Fibroblast of peridontal ligament (primary cell): ENCODE results near the gene ANAPC4.

Experiments used
- DNase-seq: peaks from one replicate; pipeline ENCODE4 v3.0.0-alpha.2; 2010; ENCODE audit errors: extremely low read depth

Gene ANAPC4

GRCh38 chr4:25378437-25378743 is 1.3 kb downstream of the ANAPC4 start:
- DNase-seq: no peak

DNA sequence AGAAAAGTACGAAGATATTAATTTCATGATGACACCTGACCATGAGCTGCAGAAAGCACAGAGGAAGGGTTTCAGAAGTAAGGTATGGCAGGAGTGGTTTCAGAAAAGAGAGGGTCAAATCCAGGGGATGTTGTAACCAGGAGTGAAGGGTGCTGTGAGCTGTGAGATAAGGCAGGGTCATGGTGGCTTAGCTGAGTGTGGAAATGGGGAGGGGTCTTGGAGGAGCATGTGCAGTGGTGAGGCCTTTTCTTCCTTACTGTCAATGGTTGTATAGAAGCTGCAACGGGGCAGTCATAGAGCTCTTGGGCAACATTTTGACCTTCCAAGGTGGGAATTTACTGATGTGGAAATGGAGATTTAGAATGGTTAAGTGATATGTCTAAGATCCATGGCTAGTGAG is 2.5 kb downstream of the ANAPC4 start:
- DNase-seq: no peak

DNA sequence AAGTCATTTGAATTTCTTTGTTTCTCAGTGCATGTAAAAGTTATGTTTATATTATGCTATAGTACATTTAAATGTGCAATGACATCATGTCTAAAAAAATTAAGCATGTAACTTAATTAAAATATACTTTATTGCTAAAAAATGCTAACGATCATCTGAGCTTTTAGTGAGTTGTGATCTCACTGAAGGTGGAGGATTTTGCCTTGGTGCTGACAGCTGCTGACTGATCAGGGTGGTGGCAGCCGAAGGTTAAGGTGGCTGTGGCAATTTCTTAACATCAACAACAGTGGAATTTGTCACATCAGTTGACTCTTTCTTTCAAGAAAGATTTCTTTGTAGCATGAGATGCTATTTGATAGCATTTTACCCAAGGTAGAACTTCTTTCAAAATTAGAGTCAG is 6.6 kb downstream of the ANAPC4 start:
- DNase-seq: no peak

DNA sequence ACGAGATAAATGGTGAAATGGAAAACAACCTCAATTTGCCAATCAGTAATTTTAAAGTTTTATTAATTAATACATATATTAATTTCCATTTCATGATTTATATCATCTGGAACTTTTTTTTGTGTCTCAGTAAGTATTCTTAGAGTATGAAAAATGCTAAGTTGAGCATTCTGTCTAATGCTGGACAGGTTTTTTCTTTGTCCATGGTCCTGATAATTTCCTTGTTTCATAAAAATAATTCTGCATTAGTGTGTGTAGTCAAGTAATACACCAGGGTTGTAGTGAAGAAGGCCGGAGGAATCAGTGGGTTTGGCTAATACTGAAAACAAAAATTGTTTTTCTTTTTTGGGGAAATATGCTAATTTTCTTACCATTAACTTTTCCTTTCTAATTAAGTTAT is 9.9 kb downstream of the ANAPC4 start:
- DNase-seq: no peak

DNA sequence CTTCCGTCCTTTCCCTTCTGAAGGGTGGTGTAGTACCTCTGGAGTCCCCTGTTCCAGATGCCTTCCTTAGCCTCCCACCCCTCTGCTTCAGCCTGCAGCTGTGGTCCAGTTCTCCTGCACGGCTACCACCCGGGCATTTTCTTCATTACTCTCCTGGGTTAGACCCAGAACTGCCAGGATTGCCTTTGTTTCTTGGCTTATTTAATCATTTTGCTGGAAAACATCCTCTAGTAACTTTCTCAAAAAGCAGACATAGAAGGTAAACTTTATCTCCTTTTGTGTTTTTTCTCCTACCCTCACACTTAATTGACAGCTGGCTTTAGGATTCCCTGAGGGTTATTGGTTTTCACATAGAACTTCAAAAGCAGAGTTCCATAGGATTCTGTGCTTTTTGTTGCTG is 20.2 kb downstream of the ANAPC4 start:
- DNase-seq: no peak

GRCh38 chr4:25399510-25399909 is 22.4 kb downstream of the ANAPC4 start:
- no peak for DNase-seq

DNA sequence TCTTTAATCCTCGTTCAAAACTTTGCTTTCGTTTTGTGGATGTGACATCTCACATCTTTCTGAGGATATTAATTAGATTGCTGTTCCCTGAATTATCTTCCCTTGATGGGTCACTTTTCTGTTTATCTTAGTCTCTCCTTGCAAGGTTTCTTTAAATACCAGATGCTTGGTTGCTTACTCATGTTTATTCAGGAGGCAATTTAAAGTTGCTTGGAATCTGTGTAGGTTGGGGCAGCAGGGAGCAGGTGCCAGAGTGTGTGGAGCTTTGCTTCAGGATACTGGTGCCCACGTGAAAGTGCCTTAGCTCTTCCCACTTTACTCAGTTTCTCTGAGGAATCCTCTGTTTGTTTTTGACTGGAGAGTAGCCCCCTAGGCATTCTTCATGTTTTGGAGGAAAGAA is 24.0 kb downstream of the ANAPC4 start:
- DNase-seq: no peak

GRCh38 chr4:25402521-25402920 is 25.5 kb downstream of the ANAPC4 start:
- DNase-seq: peak; percentile 68

DNA sequence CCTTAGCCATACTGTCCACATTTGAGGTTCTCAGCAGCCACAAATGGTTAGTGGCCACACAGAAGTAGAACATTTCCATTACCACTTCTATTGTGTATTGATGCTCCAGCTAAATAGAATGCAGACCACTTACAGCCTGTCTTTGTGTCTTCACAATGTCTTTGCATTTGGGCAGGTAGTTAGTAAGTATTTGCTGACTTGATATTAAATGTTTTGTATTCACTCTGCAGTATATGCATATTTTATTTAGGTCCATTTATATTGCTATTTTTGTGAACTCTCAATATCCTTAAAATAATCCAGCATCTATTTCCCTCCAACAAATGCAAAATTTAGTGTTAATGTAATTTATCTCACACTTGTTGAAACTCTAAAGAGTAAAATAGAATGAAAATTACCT is 26.6 kb downstream of the ANAPC4 start:
- no peak for DNase-seq

GRCh38 chr4:25405453-25405852 is 28.4 kb downstream of the ANAPC4 start:
- DNase-seq: no peak

GRCh38 chr4:25406081-25406692 is 29.1 kb downstream of the ANAPC4 start:
- DNase-seq: peak; percentile 85

DNA sequence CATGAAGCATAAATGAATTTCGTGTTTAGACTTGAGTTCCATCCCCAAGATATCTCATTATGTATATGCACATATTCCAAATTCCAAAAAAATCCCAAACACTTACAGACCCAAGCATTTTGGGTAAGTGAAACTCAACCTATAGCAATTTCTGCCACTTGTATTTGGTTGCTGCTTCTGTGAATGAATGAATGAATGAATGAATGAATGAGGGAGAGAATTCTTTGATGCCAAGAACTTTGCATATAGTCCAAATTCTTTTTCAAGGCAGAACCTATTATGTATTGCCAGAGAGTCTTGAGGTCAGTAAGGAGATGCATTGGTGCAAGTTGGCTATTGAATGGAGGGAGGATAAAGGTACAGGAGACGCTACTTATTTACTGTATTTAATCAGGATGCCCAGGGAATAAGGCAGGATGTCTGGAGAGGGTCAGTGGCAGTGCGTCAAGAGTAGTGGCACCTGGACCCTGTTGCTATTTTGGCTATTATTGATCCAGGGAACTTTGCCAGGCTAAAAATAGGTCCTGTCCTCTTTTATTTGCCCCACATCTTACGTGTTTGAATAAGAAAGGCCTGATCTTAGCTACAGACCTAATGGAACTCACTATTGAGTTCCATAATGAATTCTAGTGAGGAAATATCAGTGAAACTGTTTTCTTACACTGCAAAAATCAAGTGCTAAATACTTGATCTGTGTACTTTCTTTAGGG is 33.9 kb downstream of the ANAPC4 start:
- no peak for DNase-seq

- DNase-seq: no peak
These were observed 36.2 kb downstream of the ANAPC4 start for GRCh38 chr4:25413261-25413660.

DNA sequence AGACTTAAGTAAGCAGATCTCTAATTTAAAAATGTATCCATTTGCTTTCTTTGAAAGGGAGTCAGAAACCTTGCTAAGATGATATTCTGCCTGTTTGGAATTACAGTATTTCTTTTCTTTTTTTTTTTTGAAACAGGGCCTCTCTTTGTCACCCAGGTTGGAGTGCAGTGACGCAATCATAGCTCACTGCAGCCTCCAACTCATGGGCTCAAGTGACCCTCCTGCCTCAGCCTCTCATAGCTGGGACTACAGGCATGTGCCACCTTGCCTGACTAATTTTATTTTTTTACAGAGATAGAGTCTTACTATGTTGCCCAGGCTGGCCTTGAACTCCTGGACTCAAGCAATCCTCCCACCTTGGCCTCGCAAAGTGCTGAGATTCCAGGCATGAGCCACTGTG is 40.0 kb downstream of the ANAPC4 start:
- no peak for DNase-seq

- DNase-seq: no peak
These were observed 43.9 kb downstream of the ANAPC4 start for GRCh38 chr4:25420931-25421330.

- no peak for DNase-seq
These were observed 44.9 kb downstream of the ANAPC4 start for GRCh38 chr4:25421816-25422525.

- DNase-seq: no peak
These were observed 46.5 kb downstream of the ANAPC4 start for GRCh38 chr4:25423548-25423947.

GRCh38 chr4:25424539-25425228 is 47.6 kb downstream of the ANAPC4 start:
- no peak for DNase-seq

DNA sequence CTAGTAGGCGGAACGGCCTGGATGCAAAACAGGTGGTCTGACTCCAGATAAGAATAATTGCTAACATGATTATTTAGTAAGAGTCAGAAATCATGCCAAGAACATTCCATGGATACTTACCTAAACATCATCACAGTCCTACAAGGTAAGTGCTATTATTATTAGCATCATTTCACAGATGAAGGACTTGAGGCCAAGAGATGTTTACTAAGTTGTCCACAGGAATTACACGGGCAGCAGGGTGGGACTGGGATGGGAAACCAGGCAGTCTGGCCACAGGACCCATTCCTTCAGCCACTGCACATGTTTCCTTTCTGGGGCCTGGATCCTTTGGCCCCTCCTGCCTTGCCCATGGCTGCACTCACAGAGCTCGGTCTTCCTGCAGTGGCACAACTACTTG is 48.3 kb downstream of the ANAPC4 start:
- no peak for DNase-seq

GRCh38 chr4:25427871-25428270 is 50.8 kb downstream of the ANAPC4 start:
- no peak for DNase-seq

- DNase-seq: no peak
These were observed 53.6 kb downstream of the ANAPC4 start for GRCh38 chr4:25430630-25431029.

GRCh38 chr4:25433966-25434827 is 57.1 kb downstream of the ANAPC4 start:
- DNase-seq: no peak
